HEK293 (cell line): Measurements from ENCODE around the gene LAMC3.

Experiments
- CTCF ChIA-PET: fragments of 350-600 bp; formaldehyde crosslinking; extraction: SDS; loops from one replicate; lab custom pipeline; 2021; ENCODE audit warnings: antibody characterized with exemption; lab: Yijun Ruan, JAX
- POLR2A ChIA-PET: fragments of 300-600 bp; formaldehyde crosslinking; extraction: SDS; loops from one replicate; lab custom pipeline; 2020; ENCODE audit warnings: antibody characterized with exemption, inconsistent platforms; lab: Yijun Ruan, JAX
- H3K27ac ChIP-seq: fragments of 200-500 bp; sonication (Bioruptor generic); 2 replicates; pipeline ENCODE4 v1.5.1; 2014; ENCODE audit warnings: low read depth, low read length, control low read depth, inconsistent platforms; ENCODE audit errors: extremely low read depth
- H3K36me3 ChIP-seq, 2 experiments: fragments of 200-500 bp in 1 of 2; sonication (Bioruptor generic) in 1 of 2; 1 replicate in 1 of 2; 2 replicates in 1 of 2; pipeline ENCODE4 v1.5.1; 2014 to 2017; ENCODE audit warnings: inconsistent platforms in 2 of 2, low read length in 2 of 2; ENCODE audit not compliant: control insufficient read depth in 2 of 2, insufficient read depth in 1 of 2
- H3K4me1 ChIP-seq: fragments of 200-500 bp; sonication (Bioruptor generic); 2 replicates; pipeline ENCODE4 v1.5.1; 2014; ENCODE audit warnings: mild to moderate bottlenecking, low read length, inconsistent platforms; ENCODE audit not compliant: control insufficient read depth, insufficient read depth
- H3K4me3 ChIP-seq: 2 replicates; pipeline ENCODE4 v1.5.1; 2011; ENCODE audit warnings: low read depth, mild to moderate bottlenecking, control low read depth, low read length, moderate library complexity
- H3K9me3 ChIP-seq: fragments of 200-500 bp; sonication (Bioruptor generic); 2 replicates; pipeline ENCODE4 v1.5.1; 2014; ENCODE audit warnings: low read depth, low read length, inconsistent platforms; ENCODE audit not compliant: control insufficient read depth, insufficient read depth
- ATF2 ChIP-seq: fragments of 450-650 bp; formaldehyde crosslinking; IDR thresholded peaks from 2 replicates; pipeline ENCODE4 v1.5.1; 2016; ENCODE audit warnings: missing biosample characterization, missing genetic modification characterization, low read depth
- BCL11A ChIP-seq: fragments of 450-650 bp; formaldehyde crosslinking; IDR thresholded peaks from 2 replicates; pipeline ENCODE4 v1.5.1; 2016; ENCODE audit warnings: low read depth, missing biosample characterization, missing genetic modification characterization
- GLI2 ChIP-seq: fragments of 450-650 bp; formaldehyde crosslinking; IDR thresholded peaks from 2 replicates; pipeline ENCODE4; 2017; ENCODE audit warnings: missing biosample characterization, missing genetic modification characterization, low read depth, borderline replicate concordance
- MYNN ChIP-seq: fragments of 450-650 bp; formaldehyde crosslinking; IDR thresholded peaks from 2 replicates; pipeline ENCODE4 v1.5.1; 2016; ENCODE audit warnings: missing biosample characterization, missing genetic modification characterization, borderline replicate concordance
- SALL2 ChIP-seq: fragments of 450-650 bp; formaldehyde crosslinking; IDR thresholded peaks from 2 replicates; pipeline ENCODE4 v1.5.0; 2017; ENCODE audit warnings: missing biosample characterization, mild to moderate bottlenecking, missing genetic modification characterization, borderline replicate concordance
- ZNF10 ChIP-seq: fragments of 450-650 bp; formaldehyde crosslinking; IDR thresholded peaks from 2 replicates; pipeline ENCODE4 v1.5.1; 2017; ENCODE audit warnings: missing biosample characterization, missing genetic modification characterization
- ZNF114 ChIP-seq: fragments of 450-650 bp; formaldehyde crosslinking; IDR thresholded peaks from 2 replicates; pipeline ENCODE4 v1.5.0; 2017; ENCODE audit warnings: missing biosample characterization, missing genetic modification characterization
- ZNF121 ChIP-seq: fragments of 450-650 bp; formaldehyde crosslinking; IDR thresholded peaks from 2 replicates; pipeline ENCODE4 v1.5.1; 2016; ENCODE audit warnings: missing biosample characterization, missing genetic modification characterization
- ZNF140 ChIP-seq: fragments of 450-650 bp; formaldehyde crosslinking; IDR thresholded peaks from 2 replicates; pipeline ENCODE4 v1.5.1; 2016; ENCODE audit warnings: missing biosample characterization, missing genetic modification characterization
- ZNF155 ChIP-seq: fragments of 450-650 bp; formaldehyde crosslinking; IDR thresholded peaks from 2 replicates; pipeline ENCODE4 v1.5.1; 2016; ENCODE audit warnings: missing biosample characterization, missing genetic modification characterization
- ZNF16 ChIP-seq: fragments of 450-650 bp; formaldehyde crosslinking; IDR thresholded peaks from 2 replicates; pipeline ENCODE4 v1.5.1; 2016; ENCODE audit warnings: low read depth, missing biosample characterization, missing genetic modification characterization
- ZNF202 ChIP-seq: fragments of 450-650 bp; formaldehyde crosslinking; IDR thresholded peaks from 2 replicates; pipeline ENCODE4 v1.5.1; 2016; ENCODE audit warnings: missing biosample characterization, missing genetic modification characterization, borderline replicate concordance
- ZNF266 ChIP-seq: fragments of 450-650 bp; formaldehyde crosslinking; IDR thresholded peaks from 2 replicates; pipeline ENCODE4 v1.5.1; 2016; ENCODE audit warnings: missing biosample characterization, missing genetic modification characterization, low read depth
- ZNF354C ChIP-seq: fragments of 450-650 bp; formaldehyde crosslinking; IDR thresholded peaks from 2 replicates; pipeline ENCODE4 v1.5.1; 2016; ENCODE audit warnings: missing biosample characterization, missing genetic modification characterization, low read depth, borderline replicate concordance
- ZNF366 ChIP-seq: fragments of 450-650 bp; formaldehyde crosslinking; conservative IDR thresholded peaks from 2 replicates; pipeline ENCODE4 v1.5.1; 2016; ENCODE audit warnings: missing biosample characterization, missing genetic modification characterization
- ZNF391 ChIP-seq: fragments of 450-650 bp; formaldehyde crosslinking; IDR thresholded peaks from 2 replicates; pipeline ENCODE4 v1.5.1; 2016; ENCODE audit warnings: low read depth, missing biosample characterization, missing genetic modification characterization, borderline replicate concordance
- ZNF548 ChIP-seq: fragments of 450-650 bp; formaldehyde crosslinking; IDR thresholded peaks from 2 replicates; pipeline ENCODE4 v1.5.1; 2016; ENCODE audit warnings: missing biosample characterization, missing genetic modification characterization
- ZNF600 ChIP-seq: fragments of 450-650 bp; formaldehyde crosslinking; IDR thresholded peaks from 2 replicates; pipeline ENCODE4 v1.5.1; 2016; ENCODE audit warnings: missing biosample characterization, missing genetic modification characterization
- ZNF670 ChIP-seq: fragments of 450-650 bp; formaldehyde crosslinking; IDR thresholded peaks from 2 replicates; pipeline ENCODE4 v1.5.1; 2016; ENCODE audit warnings: missing biosample characterization, missing genetic modification characterization, low read depth
- ZSCAN23 ChIP-seq: fragments of 450-650 bp; formaldehyde crosslinking; IDR thresholded peaks from 2 replicates; pipeline ENCODE4 v1.5.1; 2016; ENCODE audit warnings: missing biosample characterization, missing genetic modification characterization
- TF ChIP-seq, protein P1 (sequence below): fragments of 450-650 bp; formaldehyde crosslinking; IDR thresholded peaks from 2 replicates; pipeline ENCODE4 v1.5.0; 2017; ENCODE audit warnings: missing biosample characterization, missing genetic modification characterization, borderline replicate concordance

Gene LAMC3

GRCh38 chr9:131001021-131001420, 8.0 kb upstream of the LAMC3 start:
- TF ChIP-seq, protein P1, sequence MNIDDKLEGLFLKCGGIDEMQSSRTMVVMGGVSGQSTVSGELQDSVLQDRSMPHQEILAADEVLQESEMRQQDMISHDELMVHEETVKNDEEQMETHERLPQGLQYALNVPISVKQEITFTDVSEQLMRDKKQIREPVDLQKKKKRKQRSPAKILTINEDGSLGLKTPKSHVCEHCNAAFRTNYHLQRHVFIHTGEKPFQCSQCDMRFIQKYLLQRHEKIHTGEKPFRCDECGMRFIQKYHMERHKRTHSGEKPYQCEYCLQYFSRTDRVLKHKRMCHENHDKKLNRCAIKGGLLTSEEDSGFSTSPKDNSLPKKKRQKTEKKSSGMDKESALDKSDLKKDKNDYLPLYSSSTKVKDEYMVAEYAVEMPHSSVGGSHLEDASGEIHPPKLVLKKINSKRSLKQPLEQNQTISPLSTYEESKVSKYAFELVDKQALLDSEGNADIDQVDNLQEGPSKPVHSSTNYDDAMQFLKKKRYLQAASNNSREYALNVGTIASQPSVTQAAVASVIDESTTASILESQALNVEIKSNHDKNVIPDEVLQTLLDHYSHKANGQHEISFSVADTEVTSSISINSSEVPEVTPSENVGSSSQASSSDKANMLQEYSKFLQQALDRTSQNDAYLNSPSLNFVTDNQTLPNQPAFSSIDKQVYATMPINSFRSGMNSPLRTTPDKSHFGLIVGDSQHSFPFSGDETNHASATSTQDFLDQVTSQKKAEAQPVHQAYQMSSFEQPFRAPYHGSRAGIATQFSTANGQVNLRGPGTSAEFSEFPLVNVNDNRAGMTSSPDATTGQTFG (tag by site-specific recombination) = no peak
- TF ChIP-seq ZNF548 (tag by site-specific recombination) = no peak
- TF ChIP-seq ZNF121 (tag by site-specific recombination) = no peak
- no peak for TF ChIP-seq BCL11A
- TF ChIP-seq ZNF354C (tag by site-specific recombination) = no peak
- no peak for TF ChIP-seq ZNF600 (tag by site-specific recombination)
- no peak for TF ChIP-seq ZNF202 (tag by site-specific recombination)
- no peak for TF ChIP-seq ZNF366 (tag by site-specific recombination)
- no peak for TF ChIP-seq ZNF16 (tag by site-specific recombination)
- TF ChIP-seq SALL2 (tag by site-specific recombination) = no peak
- TF ChIP-seq GLI2 (tag by site-specific recombination) = no peak
- TF ChIP-seq ZNF114 (tag by site-specific recombination) = no peak
- TF ChIP-seq ZNF155 = no peak
- no peak for TF ChIP-seq ZNF140 (tag by site-specific recombination)
- no peak for TF ChIP-seq ZNF266 (tag by site-specific recombination)
- no peak for TF ChIP-seq ZNF670
- TF ChIP-seq ATF2 (tag by site-specific recombination) = no peak
- no peak for TF ChIP-seq ZSCAN23
- no peak for TF ChIP-seq ZNF391 (tag by site-specific recombination)
- ChIA-PET CTCF (interaction anchor here (0.6 to 6.2 kb wide), 7 partner anchors 16 to 300 kb away, joined by 3 to 242 read pairs (median 4); no protein-coding TSS in a partner anchor), POLR2A (no interaction called here)
- no peaks in the 10 kb centered on the region for H3K4me1 ChIP-seq
- no peaks in the 10 kb centered on the region for H3K9me3 ChIP-seq
- no peaks in the 10 kb centered on the region for H3K36me3 ChIP-seq
- H3K4me3 ChIP-seq = no peak overlapping the region
- H3K27ac ChIP-seq = no peak overlapping the region

- POLR2A ChIA-PET = no interaction called here
- CTCF ChIA-PET = interaction anchor here (0.9 to 2.8 kb wide), 4 partner anchors 9 to 301 kb away, joined by 3 to 21 read pairs (median 8); no protein-coding TSS in a partner anchor
- H3K36me3 ChIP-seq = no peaks in the 10 kb centered on the region
These were observed 7.0 kb upstream of the LAMC3 start for GRCh38 chr9:131001990-131002389.

More at GRCh38 chr9:131001990-131002389, 7.0 kb upstream of the LAMC3 start:
- TF ChIP-seq ZNF140 (tag by site-specific recombination) (no peak), ZNF10 (tag by site-specific recombination) (peak; percentile 94), MYNN (tag by site-specific recombination) (0 out of 2 replicates have a peak, but pooled peaks have one; percentile 19)
- H3K4me3 ChIP-seq = no peak overlapping the region
- H3K4me1 ChIP-seq = no peaks in the 10 kb centered on the region
- H3K9me3 ChIP-seq = no peaks in the 10 kb centered on the region
- no peak overlapping the region for H3K27ac ChIP-seq
